ENCODE results near the gene EFCAB6.

EFCAB6 gene

GRCh38 chr22:43481568-43482317 is 330.4 kb downstream of the EFCAB6 start:
- no peak for TF ChIP-seq CEBPB (IDR thresholded peaks at IDR 0.05)
- TF ChIP-seq USF1 (IDR thresholded peaks at IDR 0.05), result no peak
- no peak for TF ChIP-seq TAF1 (IDR thresholded peaks at IDR 0.05; ENCODE audit: low read depth)
- no peak for TF ChIP-seq ZBTB7A (IDR thresholded peaks at IDR 0.05; ENCODE audit: low read depth)
- no peak for TF ChIP-seq NFIC (IDR thresholded peaks at IDR 0.05)
- no peak for TF ChIP-seq TEAD4 (IDR thresholded peaks at IDR 0.05)
- TF ChIP-seq MAX (IDR thresholded peaks at IDR 0.05), result no peak
- no peak for TF ChIP-seq YY1 (IDR thresholded peaks at IDR 0.05; ENCODE audit: low read depth)

GRCh38 chr22:43479962-43480361 is 332.1 kb downstream of the EFCAB6 start:
- TF ChIP-seq CREB1 (IDR thresholded peaks at IDR 0.05; ENCODE audit: low read depth), result no peak

DNA sequence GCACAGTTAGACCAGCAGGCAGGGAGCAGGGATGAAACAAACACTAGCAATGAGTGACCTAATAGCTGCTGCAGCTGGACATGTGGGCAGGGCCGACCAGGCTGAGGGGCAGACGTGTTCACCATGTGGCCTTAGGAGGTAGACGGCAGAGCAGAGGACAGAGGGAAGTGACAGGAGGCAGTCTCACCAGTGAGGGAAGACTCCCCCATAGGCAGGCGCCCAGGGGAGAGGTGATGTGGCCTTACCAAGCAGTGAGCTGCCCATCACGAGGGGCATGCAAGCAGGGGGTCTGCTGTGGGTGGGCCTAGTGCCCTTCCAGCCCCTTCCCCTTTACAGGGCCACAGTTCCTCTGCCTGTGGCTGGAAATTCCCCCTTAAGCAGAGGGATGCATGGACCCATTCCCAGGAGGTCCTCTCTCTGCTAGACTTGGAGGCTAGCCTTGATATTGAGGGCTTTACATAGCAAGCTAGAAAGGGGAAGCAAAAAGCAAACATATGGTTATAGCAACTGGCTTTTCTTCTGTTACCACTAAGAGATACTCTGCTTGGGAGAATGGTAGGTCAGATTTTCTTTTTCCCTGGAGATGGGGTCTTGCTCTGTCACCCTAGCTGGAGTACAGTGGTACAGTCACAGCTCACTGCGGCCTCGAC is 332.7 kb downstream of the EFCAB6 start:
- no peak for TF ChIP-seq RAD21 (IDR thresholded peaks at IDR 0.05; ENCODE audit: low read depth)
- TF ChIP-seq EP300 (IDR thresholded peaks at IDR 0.05; ENCODE audit: borderline replicate concordance), result no peak
- TF ChIP-seq TCF12 (IDR thresholded peaks at IDR 0.05; ENCODE audit: low read depth), result no peak
- no peak for TF ChIP-seq USF1 (IDR thresholded peaks at IDR 0.05)

All from Ishikawa (cell line).